ENCODE data around the gene DIPK1A. TPM values are rescaled to one million over a fixed set of nuclear protein-coding genes. Genes with fewer than 3 reads are reported as not detected.

The DIPK1A gene
- total RNA-seq, 1 donor from 2014 or later, result 9.7 TPM

- TF ChIP-seq CTCF (IDR thresholded peaks at IDR 0.05; ENCODE audit: insufficient read depth, low read length, severe bottlenecking), result no peak
- H3K4me3 ChIP-seq (ENCODE audit: low read depth, low read length), result no peak overlapping the region
- no peaks in the 10 kb centered on the region for H3K36me3 ChIP-seq (ENCODE audit: control insufficient read depth, insufficient read depth, low read length)
- no peaks in the 10 kb centered on the region for H3K27me3 ChIP-seq (ENCODE audit: control insufficient read depth, insufficient read depth, low read length)
- FAIRE-seq, result no peak
- DNase-seq (ENCODE audit: low read depth), result no peak
Observed at GRCh38 chr1:92953491-92953890, 7.8 kb downstream of the DIPK1A start.

- TF ChIP-seq CTCF (IDR thresholded peaks at IDR 0.05; ENCODE audit: insufficient read depth, low read length, severe bottlenecking), result no peak
- H3K27me3 ChIP-seq (ENCODE audit: control insufficient read depth, insufficient read depth, low read length), result no peaks in the 10 kb centered on the region
- no peak overlapping the region for H3K4me3 ChIP-seq (ENCODE audit: low read depth, low read length)
- no peaks in the 10 kb centered on the region for H3K36me3 ChIP-seq (ENCODE audit: control insufficient read depth, insufficient read depth, low read length)
- DNase-seq (ENCODE audit: low read depth) (no peak), FAIRE-seq (no peak)
Observed at GRCh38 chr1:92952714-92953113, 8.5 kb downstream of the DIPK1A start.

GRCh38 chr1:92951141-92951582 is 10.1 kb downstream of the DIPK1A start:
- DNase-seq (ENCODE audit: low read depth) (peak; percentile 79), FAIRE-seq (no peak)
- H3K4me3 ChIP-seq (ENCODE audit: low read depth, low read length), result no peak overlapping the region
- H3K36me3 ChIP-seq (ENCODE audit: control insufficient read depth, insufficient read depth, low read length), result no peaks in the 10 kb centered on the region
- TF ChIP-seq CTCF (IDR thresholded peaks at IDR 0.05; ENCODE audit: insufficient read depth, low read length, severe bottlenecking), result no peak
- H3K27me3 ChIP-seq (ENCODE audit: control insufficient read depth, insufficient read depth, low read length), result no peaks in the 10 kb centered on the region

GRCh38 chr1:92949937-92950817 is 11.1 kb downstream of the DIPK1A start:
- peak; percentile 86 for DNase-seq (ENCODE audit: low read depth)

GRCh38 chr1:92948071-92948470 is 13.2 kb downstream of the DIPK1A start:
- no peaks in the 10 kb centered on the region for H3K27me3 ChIP-seq (ENCODE audit: control insufficient read depth, insufficient read depth, low read length)
- no peak overlapping the region for H3K4me3 ChIP-seq (ENCODE audit: low read depth, low read length)
- H3K36me3 ChIP-seq (ENCODE audit: control insufficient read depth, insufficient read depth, low read length), result no peaks in the 10 kb centered on the region
- FAIRE-seq (no peak), DNase-seq (ENCODE audit: low read depth) (peak; percentile 74)
- no peak for TF ChIP-seq CTCF (IDR thresholded peaks at IDR 0.05; ENCODE audit: insufficient read depth, low read length, severe bottlenecking)

More at GRCh38 chr1:92949937-92950817, 11.1 kb downstream of the DIPK1A start:
- TF ChIP-seq CTCF (IDR thresholded peaks at IDR 0.05; ENCODE audit: insufficient read depth, low read length, severe bottlenecking), result no peak
- FAIRE-seq, result no peak
- Histone ChIP-seq H3K36me3 (ENCODE audit: control insufficient read depth, insufficient read depth, low read length) (no peaks in the 10 kb centered on the region), H3K27me3 (ENCODE audit: control insufficient read depth, insufficient read depth, low read length) (no peaks in the 10 kb centered on the region), H3K4me3 (ENCODE audit: low read depth, low read length) (no peak overlapping the region)
